ENCODE data around the gene CEBPZ. TPM values are rescaled to one million over a fixed set of nuclear protein-coding genes. Genes with fewer than 3 reads are reported as not detected.

CEBPZ gene
- total and polyA plus RNA-seq, 2 donors (not counting 1 experiment from before 2014, with no cell fraction given), result 5.3 to 56.5 TPM

DNA sequence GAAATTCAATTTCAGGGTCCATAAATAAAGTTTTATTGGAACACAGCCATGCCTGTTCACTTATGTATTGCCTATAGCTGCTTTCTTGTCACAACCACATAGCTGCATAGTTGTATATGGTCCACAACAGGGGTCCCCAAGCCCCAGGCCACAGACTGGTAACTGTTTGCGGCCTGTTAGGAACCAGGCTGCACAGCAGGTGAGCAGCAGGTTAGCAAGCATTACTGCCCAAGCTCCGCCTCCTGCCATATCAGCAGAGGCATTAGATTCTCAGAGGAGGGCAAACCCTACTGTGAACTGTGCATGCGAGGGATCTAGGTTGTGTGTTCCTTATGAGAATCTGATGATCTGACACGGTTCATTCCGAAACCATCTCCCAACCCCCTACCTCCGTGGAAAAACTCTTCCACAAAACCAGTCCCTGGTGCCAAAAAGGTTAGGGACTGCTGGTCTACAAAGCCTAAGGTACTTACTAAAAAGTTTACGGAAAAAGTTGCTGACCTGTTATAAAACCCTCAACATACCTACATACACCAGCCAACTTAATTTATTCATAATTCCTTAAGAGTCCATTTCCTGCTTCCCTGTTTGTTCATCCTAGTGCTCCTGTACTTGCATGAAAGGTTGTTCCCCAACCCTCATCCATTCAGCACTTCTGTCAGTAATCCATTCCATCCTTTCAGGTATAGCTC lies 40.1 kb upstream of the CEBPZ start:
- ChIA-PET POLR2A (no interaction called here), CTCF (no interaction called here)
- H3K27ac ChIP-seq (ENCODE audit: low read length in 2 of 2), result no peak overlapping the region
- no peaks in the 10 kb centered on the region for H3K27me3 ChIP-seq (replicated peaks in 1 of 4; ENCODE audit: control extremely low read depth in 1 of 4, control insufficient read depth in 3 of 4, insufficient read depth in 4 of 4, low read length in 3 of 4)
- H3K4me2 ChIP-seq (replicated peaks; ENCODE audit: low read depth, low read length, poor library complexity, severe bottlenecking), result no peak overlapping the region
- Mint-ChIP-seq H3K9me3 (ENCODE audit: insufficient read depth) (no peaks in the 10 kb centered on the region), H3K27ac (no peak overlapping the region), H3K27me3 (no peaks in the 10 kb centered on the region), H3K4me1 (no peaks in the 10 kb centered on the region), H3K4me3 (no peak overlapping the region)
- H3K4me3 ChIP-seq (ENCODE audit: control extremely low read depth in 1 of 5, extremely low read depth in 1 of 5, insufficient read depth in 1 of 5, low read depth in 2 of 5, low read length in 4 of 5), result no peak overlapping the region
- H3K79me2 ChIP-seq (ENCODE audit: control insufficient read depth, insufficient read depth, low read length), result no peaks in the 10 kb centered on the region
- no peaks in the 10 kb centered on the region for H3K4me1 ChIP-seq (ENCODE audit: control insufficient read depth in 2 of 2, insufficient read depth in 2 of 2, low read length in 2 of 2)
- H4K20me1 ChIP-seq (ENCODE audit: control insufficient read depth, insufficient read depth, low read length, poor library complexity, severe bottlenecking), result no peaks in the 10 kb centered on the region
- no peak for TF ChIP-seq EZH2 (IDR thresholded peaks at IDR 0.05; ENCODE audit: borderline replicate concordance, insufficient read depth, low read depth, low read length, poor library complexity, severe bottlenecking)
- TF ChIP-seq, protein P1, sequence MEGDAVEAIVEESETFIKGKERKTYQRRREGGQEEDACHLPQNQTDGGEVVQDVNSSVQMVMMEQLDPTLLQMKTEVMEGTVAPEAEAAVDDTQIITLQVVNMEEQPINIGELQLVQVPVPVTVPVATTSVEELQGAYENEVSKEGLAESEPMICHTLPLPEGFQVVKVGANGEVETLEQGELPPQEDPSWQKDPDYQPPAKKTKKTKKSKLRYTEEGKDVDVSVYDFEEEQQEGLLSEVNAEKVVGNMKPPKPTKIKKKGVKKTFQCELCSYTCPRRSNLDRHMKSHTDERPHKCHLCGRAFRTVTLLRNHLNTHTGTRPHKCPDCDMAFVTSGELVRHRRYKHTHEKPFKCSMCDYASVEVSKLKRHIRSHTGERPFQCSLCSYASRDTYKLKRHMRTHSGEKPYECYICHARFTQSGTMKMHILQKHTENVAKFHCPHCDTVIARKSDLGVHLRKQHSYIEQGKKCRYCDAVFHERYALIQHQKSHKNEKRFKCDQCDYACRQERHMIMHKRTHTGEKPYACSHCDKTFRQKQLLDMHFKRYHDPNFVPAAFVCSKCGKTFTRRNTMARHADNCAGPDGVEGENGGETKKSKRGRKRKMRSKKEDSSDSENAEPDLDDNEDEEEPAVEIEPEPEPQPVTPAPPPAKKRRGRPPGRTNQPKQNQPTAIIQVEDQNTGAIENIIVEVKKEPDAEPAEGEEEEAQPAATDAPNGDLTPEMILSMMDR (IDR thresholded peaks at IDR 0.05), result no peak
- H3K36me3 ChIP-seq (replicated peaks in 1 of 2; ENCODE audit: control extremely low read depth in 1 of 2, control insufficient read depth in 1 of 2, extremely low read depth in 1 of 2, insufficient read depth in 2 of 2, low read length in 1 of 2), result peaks cover 15 to 70% of the 10 kb centered on the region in 2 experiments
- H2AFZ ChIP-seq (ENCODE audit: insufficient read depth, low read depth, low read length, poor library complexity, severe bottlenecking), result no peak overlapping the region
- no peak for ATAC-seq (ENCODE audit: low read depth)
- no peaks in the 10 kb centered on the region for H3K9me3 ChIP-seq (ENCODE audit: control extremely low read depth in 1 of 3, control insufficient read depth in 2 of 3, insufficient read depth in 1 of 3, low read length in 2 of 3)
- intact Hi-C loops (cut with micrococcal nuclease), result no loop called here
- no peak for DNase-seq
- WGBS (ENCODE audit: insufficient coverage), result 83% methylated on average over 3 of the region's 7 CpGs
- H3K9ac ChIP-seq (ENCODE audit: low read length), result no peak overlapping the region

- Histone ChIP-seq H3K9ac (ENCODE audit: low read length) (no peak overlapping the region), H3K27ac (ENCODE audit: low read length in 2 of 2) (no peak overlapping the region), H4K20me1 (ENCODE audit: control insufficient read depth, insufficient read depth, low read length, poor library complexity, severe bottlenecking) (no peaks in the 10 kb centered on the region), H3K36me3 (replicated peaks in 1 of 2; ENCODE audit: control extremely low read depth in 1 of 2, control insufficient read depth in 1 of 2, extremely low read depth in 1 of 2, insufficient read depth in 2 of 2, low read length in 1 of 2) (peaks cover 16 to 54% of the 10 kb centered on the region in 2 experiments), H3K9me3 (ENCODE audit: control extremely low read depth in 1 of 3, control insufficient read depth in 2 of 3, insufficient read depth in 1 of 3, low read length in 2 of 3) (no peaks in the 10 kb centered on the region), H3K27me3 (replicated peaks in 1 of 4; ENCODE audit: control extremely low read depth in 1 of 4, control insufficient read depth in 3 of 4, insufficient read depth in 4 of 4, low read length in 3 of 4) (no peaks in the 10 kb centered on the region), H3K79me2 (ENCODE audit: control insufficient read depth, insufficient read depth, low read length) (no peaks in the 10 kb centered on the region), H3K4me2 (replicated peaks; ENCODE audit: low read depth, low read length, poor library complexity, severe bottlenecking) (no peak overlapping the region), H3K4me1 (ENCODE audit: control insufficient read depth in 2 of 2, insufficient read depth in 2 of 2, low read length in 2 of 2) (peaks cover 0 to 2% of the 10 kb centered on the region in 2 donors), H3K4me3 (ENCODE audit: control extremely low read depth in 1 of 5, extremely low read depth in 1 of 5, insufficient read depth in 1 of 5, low read depth in 2 of 5, low read length in 4 of 5) (no peak overlapping the region), H2AFZ (ENCODE audit: insufficient read depth, low read depth, low read length, poor library complexity, severe bottlenecking) (no peak overlapping the region)
- ChIA-PET CTCF (no interaction called here), POLR2A (no interaction called here)
- TF ChIP-seq EZH2 (IDR thresholded peaks at IDR 0.05; ENCODE audit: borderline replicate concordance, insufficient read depth, low read depth, low read length, poor library complexity, severe bottlenecking), result no peak
- TF ChIP-seq, protein P1 (IDR thresholded peaks at IDR 0.05), result no peak
- Mint-ChIP-seq H3K27me3 (no peaks in the 10 kb centered on the region), H3K4me3 (no peak overlapping the region), H3K9me3 (ENCODE audit: insufficient read depth) (no peaks in the 10 kb centered on the region), H3K27ac (no peak overlapping the region), H3K4me1 (peaks cover 8% of the 10 kb centered on the region)
- 100% methylated on average over 1 of the region's 4 CpGs for WGBS (ENCODE audit: insufficient coverage)
- intact Hi-C loops (cut with micrococcal nuclease), result no loop called here
- no peak for ATAC-seq (ENCODE audit: low read depth)
- no peak for DNase-seq
Measured at GRCh38 chr2:37268111-37268510, 36.7 kb upstream of the CEBPZ start.
